K562 (cell line): ENCODE measurements around the gene CLEC19A. TPM values are rescaled to one million over a fixed set of nuclear protein-coding genes. Genes with fewer than 3 reads are reported as not detected.

Source experiments
- ATAC-seq: fragments of 200-7000 bp; cut with Tn5 transposase; 3 replicates; pipeline ENCODE4 v1.9.1; 2020; ENCODE audit warnings: moderate library complexity
- BruUV-seq: library from RNA; stranded (reverse); fragments of 400-500 nt; replicated peaks from 2 replicates; lab custom pipeline; 2021; lab: Mats Ljungman, UMichigan
- CTCF ChIA-PET: fragments of 300-600 bp; formaldehyde crosslinking; extraction: SDS; loops from one replicate; lab custom pipeline; 2021; ENCODE audit warnings: low intra/inter-chr PET ratio; lab: Yijun Ruan, JAX
- POLR2A ChIA-PET: fragments of 300-600, 350-650 bp; sonication (Branson Sonifier 250); formaldehyde crosslinking; extraction: SDS; loops from one replicate; lab custom pipeline; 2021; ENCODE audit warnings: antibody characterized with exemption, inconsistent platforms; lab: Yijun Ruan, JAX
- DNase-seq, 4 experiments: peaks; one replicate each; pipeline versions ENCODE4 v3.0.0 to v3.0.0-alpha.2; 2011 to 2018; ENCODE audit warnings: low spot score in 3 of 4, mixed read lengths in 3 of 4; ENCODE audit errors: extremely low read depth in 1 of 4
- FAIRE-seq: peaks from 2 replicates; lab custom pipeline; 2011; peaks lifted over from hg19 to GRCh38; lab: Jason Lieb, UNC
- H2AFZ ChIP-seq: 2 replicates; pipeline ENCODE4 v1.6.0; 2011; ENCODE audit warnings: low read depth, low read length, control low read depth, inconsistent platforms
- H3K27ac ChIP-seq: fragments of 200-600 bp; 3 replicates; pipeline ENCODE4 v1.8.0; 2011; ENCODE audit warnings: low read depth, mild to moderate bottlenecking, control low read depth, inconsistent platforms, low read length, moderate library complexity, mixed read lengths; ENCODE audit errors: extremely low read depth
- H3K27me3 ChIP-seq, 2 experiments: fragments of 300-600 bp in 1 of 2; 2 replicates in 1 of 2; 3 replicates in 1 of 2; pipeline versions ENCODE4 v1.6.0 to v1.8.0; 2011; ENCODE audit warnings: inconsistent platforms in 2 of 2, low read length in 2 of 2, mild to moderate bottlenecking in 1 of 2, mixed read lengths in 1 of 2, moderate library complexity in 1 of 2; ENCODE audit not compliant: control insufficient read depth in 2 of 2, insufficient read depth in 2 of 2
- H3K36me3 ChIP-seq: fragments of 300-600 bp; 3 replicates; pipeline ENCODE4 v1.8.0; 2011; ENCODE audit warnings: mild to moderate bottlenecking, low read length, inconsistent platforms; ENCODE audit not compliant: control insufficient read depth, insufficient read depth
- H3K4me1 ChIP-seq, 2 experiments: fragments of 200-600 bp in 1 of 2; replicated peaks in 1 of 2; 2 replicates in 1 of 2; 3 replicates in 1 of 2; pipeline versions ENCODE4 v1.5.1 to v1.8.0; 2011; ENCODE audit warnings: inconsistent platforms in 2 of 2, low read length in 2 of 2, mild to moderate bottlenecking in 1 of 2, mixed read lengths in 1 of 2, moderate library complexity in 1 of 2; ENCODE audit not compliant: control insufficient read depth in 2 of 2, insufficient read depth in 2 of 2
- H3K4me2 ChIP-seq: 2 replicates; pipeline ENCODE4 v1.6.1; 2011; ENCODE audit warnings: low read length, control low read depth, inconsistent platforms, mixed read lengths; ENCODE audit not compliant: insufficient read depth
- H3K4me3 ChIP-seq: fragments of 200-600 bp; sonication (generic), shearing (Covaris generic); 2 replicates; pipeline ENCODE4 v1.5.1; 2016; ENCODE audit warnings: control low read depth, inconsistent platforms
- H3K79me2 ChIP-seq: fragments of 200-600 bp; 3 replicates; pipeline ENCODE4 v1.8.0; 2011; ENCODE audit warnings: low read length, inconsistent platforms; ENCODE audit not compliant: control insufficient read depth, insufficient read depth
- H3K9ac ChIP-seq, 2 experiments: 2 replicates each; pipeline versions ENCODE4 v1.6.0 to v1.6.1; 2011; ENCODE audit warnings: low read depth in 2 of 2, low read length in 2 of 2, control low read depth in 1 of 2, inconsistent platforms in 1 of 2, mild to moderate bottlenecking in 1 of 2, mixed read lengths in 1 of 2; ENCODE audit not compliant: insufficient read depth in 1 of 2
- H3K9me1 ChIP-seq: one replicate; pipeline ENCODE4 v1.6.0; 2011; ENCODE audit warnings: inconsistent platforms, mild to moderate bottlenecking, low read length, moderate library complexity; ENCODE audit not compliant: control insufficient read depth, insufficient read depth
- H3K9me3 ChIP-seq: replicated peaks from 2 replicates; pipeline ENCODE4 v1.5.1; 2011; ENCODE audit warnings: low read depth, low read length, inconsistent platforms; ENCODE audit not compliant: control insufficient read depth, insufficient read depth
- H4K20me1 ChIP-seq: replicated peaks from 2 replicates; pipeline ENCODE4 v1.6.1; 2011; ENCODE audit warnings: low read length, inconsistent platforms, mixed read lengths; ENCODE audit not compliant: control insufficient read depth, insufficient read depth
- BCL6 ChIP-seq: fragments of 250-450 bp; sonication (Bioruptor Pico); IDR thresholded peaks from 2 replicates; pipeline ENCODE4 v1.4.0; 2020
- ETV6 ChIP-seq, 3 experiments: fragments of 150-350 bp in 1 of 3; sonication (generic) in 1 of 3; formaldehyde crosslinking in 1 of 3; IDR thresholded peaks; 2 replicates each; pipeline versions ENCODE4 v1.6.1 to v1.8.0; 2014 to 2022; ENCODE audit warnings: borderline replicate concordance in 2 of 3, low read depth in 2 of 3, antibody characterized with exemption in 1 of 3, low read length in 1 of 3, mild to moderate bottlenecking in 1 of 3, missing genetic modification reagents in 1 of 3
- HDGF ChIP-seq: fragments of 450-650 bp; IDR thresholded peaks from 2 replicates; pipeline ENCODE4 v1.6.1; 2016
- HMGXB4 ChIP-seq: sonication (generic); formaldehyde crosslinking; IDR thresholded peaks from 2 replicates; pipeline ENCODE4 v1.8.1; 2023; ENCODE audit warnings: mild to moderate bottlenecking, missing genetic modification reagents
- NFIX ChIP-seq: fragments of 250-450 bp; sonication (Bioruptor Pico); IDR thresholded peaks from 2 replicates; pipeline ENCODE4 v1.4.0; 2020; ENCODE audit warnings: low read depth, mild to moderate bottlenecking, moderate library complexity
- ZNF407 ChIP-seq: fragments of 450-650 bp; IDR thresholded peaks from 2 replicates; pipeline ENCODE4 v1.6.1; 2016; ENCODE audit warnings: low read depth
- ZNF609 ChIP-seq: sonication (generic); formaldehyde crosslinking; IDR thresholded peaks from 2 replicates; pipeline ENCODE4 v1.8.1; 2023; ENCODE audit warnings: missing genetic modification reagents, mild to moderate bottlenecking, borderline replicate concordance
- WGBS: fragments of 100-300 bp; shearing (Covaris generic); methylation state at CpG from one replicate; pipeline ENCODE4 v1.1.6; 2016; ENCODE audit warnings: low coverage, mixed read lengths; ENCODE audit not compliant: insufficient coverage; ENCODE audit errors: missing lambda C conversion rate; 5-methylcytosine and 5-hydroxymethylcytosine counted together
- in situ Hi-C: fragments of 300-500 bp; cut with MboI; formaldehyde crosslinking; loops from 4 replicates; pipeline ENCODE4 v1.15.0; 2018; ENCODE audit warnings: inconsistent platforms, mixed read lengths
- intact Hi-C: fragments of 100-400 bp; cut with micrococcal nuclease; formaldehyde crosslinking; loops from 2 replicates; pipeline ENCODE4 v1.14.2; 2022
- polyA plus RNA-seq, 8 experiments: library from polyadenylated mRNA; depleted of rRNA in 4 of 8; stranded (reverse) in 5 of 8; unstranded in 3 of 8; fragments of >200 nt; fragmentation: Nextera tagmentation in 2 of 8; fragmentation: Illumina TruSeq in 1 of 8; extraction: Ambion mirVana in 2 of 8; extraction: Trizol in 1 of 8; gene quantifications; 2 replicates each; pipeline versions ENCODE4 v1.2.1 to v1.2.3, GENCODE V29; 2011 to 2014; ENCODE audit warnings: inconsistent platforms in 1 of 8, missing spikeins in 1 of 8
- total RNA-seq, 7 experiments: library from RNA; depleted of rRNA in 6 of 7; stranded (reverse); fragments of >200 nt in 6 of 7; fragmentation: Illumina TruSeq in 2 of 7; extraction: Trizol in 2 of 7; gene quantifications; 2 replicates each; pipeline versions ENCODE4 v1.2.1 to v1.2.3, GENCODE V29; 2011 to 2021; ENCODE audit warnings: low replicate concordance in 1 of 7

Gene CLEC19A
- total and polyA plus RNA-seq, 9 of the 15 experiments (the other 6 are each of a cell fraction or from before 2014, with no cell fraction given): not detected

GRCh38 chr16:19235886-19236285, 49.6 kb upstream of the CLEC19A start:
- in situ Hi-C loops (no loop called here), intact Hi-C loops (no loop called here)
- H3K79me2 ChIP-seq: no peaks in the 10 kb centered on the region
- ATAC-seq (no peak), FAIRE-seq (no peak), DNase-seq (no peak)
- H3K9ac ChIP-seq: no peak overlapping the region
- H3K9me1 ChIP-seq: no peaks in the 10 kb centered on the region
- H4K20me1 ChIP-seq: no peaks in the 10 kb centered on the region
- WGBS: 5% methylated on average over 4 of the region's 4 CpGs
- no TSS peak for BruUV-seq
- H3K27ac ChIP-seq: no peak overlapping the region
- H3K4me1 ChIP-seq: peaks cover 0 to 4% of the 10 kb centered on the region in 2 experiments; a peak in 1 of 5 replicates
- no peak overlapping the region for H2AFZ ChIP-seq
- H3K4me3 ChIP-seq: no peak overlapping the region
- no peaks in the 10 kb centered on the region for H3K36me3 ChIP-seq
- ChIA-PET POLR2A (no interaction called here), CTCF (no interaction called here)
- 0 out of 2 replicates have a peak, but pooled peaks cover 1% of the 10 kb centered on the region for H3K9me3 ChIP-seq
- no peak overlapping the region for H3K4me2 ChIP-seq
- H3K27me3 ChIP-seq: peaks cover 0 to 9% of the 10 kb centered on the region in 2 experiments; a peak in 2 of 5 replicates
- TF ChIP-seq NFIX (CRISPR knock-in tag): no peak
- TF ChIP-seq HDGF: no peak
- TF ChIP-seq BCL6 (CRISPR knock-in tag): no peak
- no peak for TF ChIP-seq ETV6 (IDR thresholded peaks at IDR 0.05; ENCODE audit: borderline replicate concordance in 1 of 2, low read depth in 2 of 2, low read length in 1 of 2)
- TF ChIP-seq ETV6 (CRISPR knock-in tag; IDR thresholded peaks at IDR 0.05; ENCODE audit: borderline replicate concordance): no peak
- no peak for TF ChIP-seq HMGXB4 (CRISPR knock-in tag)
- TF ChIP-seq ZNF609 (CRISPR knock-in tag): no peak
- TF ChIP-seq ZNF407: no peak
